Measurements from ENCODE around the gene ATP5PD.

ATP5PD gene

DNA sequence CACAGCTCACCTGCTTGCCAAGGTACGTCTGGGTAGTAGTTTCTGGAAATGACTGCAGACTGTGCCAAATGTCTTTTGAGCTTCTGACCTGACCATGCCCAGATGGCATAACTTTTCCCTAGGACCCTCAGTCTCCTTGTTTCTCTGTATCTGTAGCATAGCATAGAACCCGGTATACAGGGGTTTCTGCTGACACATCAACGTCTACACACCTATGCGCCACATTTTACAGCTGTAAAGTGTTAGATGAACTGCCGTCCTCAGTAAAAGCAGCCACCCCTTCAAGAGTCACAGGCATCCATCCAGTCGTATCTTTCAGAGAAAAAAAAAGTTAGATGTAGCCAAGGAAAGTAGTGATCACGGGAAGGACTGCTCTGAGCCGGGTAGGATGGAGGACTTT is 17.7 kb upstream of the ATP5PD start:
- peaks cover 37 to 40% of the 10 kb centered on the region in 2 donors for H3K36me3 ChIP-seq (ENCODE audit: control insufficient read depth in 2 of 2, insufficient read depth in 2 of 2, low read length in 2 of 2)
- peaks cover 5% of the 10 kb centered on the region for H3K4me1 ChIP-seq (ENCODE audit: control insufficient read depth, insufficient read depth, low read length)
- H3K4me3 ChIP-seq (ENCODE audit: low read length in 2 of 2), result no peak overlapping the region
- no peak overlapping the region for H3K9ac ChIP-seq (ENCODE audit: low read length in 2 of 2)
- H3K27ac ChIP-seq (ENCODE audit: low read length), result no peak overlapping the region
- no peaks in the 10 kb centered on the region for H3K27me3 ChIP-seq (ENCODE audit: control insufficient read depth in 1 of 2, insufficient read depth in 2 of 2, low read length in 2 of 2)
- no peaks in the 10 kb centered on the region for H3K9me3 ChIP-seq (ENCODE audit: control insufficient read depth in 2 of 2, low read length in 2 of 2)

GRCh38 chr17:75064040-75064439 is 17.3 kb upstream of the ATP5PD start:
- Histone ChIP-seq H3K4me1 (ENCODE audit: control insufficient read depth, insufficient read depth, low read length) (peaks cover 8% of the 10 kb centered on the region), H3K27me3 (ENCODE audit: control insufficient read depth in 1 of 2, insufficient read depth in 2 of 2, low read length in 2 of 2) (no peaks in the 10 kb centered on the region), H3K9ac (ENCODE audit: low read length in 2 of 2) (no peak overlapping the region), H3K27ac (ENCODE audit: low read length) (no peak overlapping the region), H3K36me3 (ENCODE audit: control insufficient read depth in 2 of 2, insufficient read depth in 2 of 2, low read length in 2 of 2) (peaks cover 37 to 43% of the 10 kb centered on the region in 2 donors), H3K4me3 (ENCODE audit: low read length in 2 of 2) (no peak overlapping the region), H3K9me3 (ENCODE audit: control insufficient read depth in 2 of 2, low read length in 2 of 2) (no peaks in the 10 kb centered on the region)

- Histone ChIP-seq H3K9ac (ENCODE audit: low read length in 2 of 2) (no peak overlapping the region), H3K4me3 (ENCODE audit: low read length in 2 of 2) (no peak overlapping the region), H3K9me3 (ENCODE audit: control insufficient read depth in 2 of 2, low read length in 2 of 2) (no peaks in the 10 kb centered on the region), H3K27ac (ENCODE audit: low read length) (no peak overlapping the region), H3K27me3 (ENCODE audit: control insufficient read depth in 1 of 2, insufficient read depth in 2 of 2, low read length in 2 of 2) (no peaks in the 10 kb centered on the region), H3K4me1 (ENCODE audit: control insufficient read depth, insufficient read depth, low read length) (peaks cover 8% of the 10 kb centered on the region), H3K36me3 (ENCODE audit: control insufficient read depth in 2 of 2, insufficient read depth in 2 of 2, low read length in 2 of 2) (peaks cover 37 to 43% of the 10 kb centered on the region in 2 donors)
Observed at GRCh38 chr17:75063626-75064025, 16.9 kb upstream of the ATP5PD start.

- Histone ChIP-seq H3K4me3 (ENCODE audit: low read length in 2 of 2) (no peak overlapping the region), H3K9me3 (ENCODE audit: control insufficient read depth in 2 of 2, low read length in 2 of 2) (no peaks in the 10 kb centered on the region), H3K27ac (ENCODE audit: low read length) (no peak overlapping the region), H3K27me3 (ENCODE audit: control insufficient read depth in 1 of 2, insufficient read depth in 2 of 2, low read length in 2 of 2) (no peaks in the 10 kb centered on the region), H3K9ac (ENCODE audit: low read length in 2 of 2) (no peak overlapping the region), H3K4me1 (ENCODE audit: control insufficient read depth, insufficient read depth, low read length) (peaks cover 8% of the 10 kb centered on the region), H3K36me3 (ENCODE audit: control insufficient read depth in 2 of 2, insufficient read depth in 2 of 2, low read length in 2 of 2) (peaks cover 37 to 43% of the 10 kb centered on the region in 2 donors)
Observed at GRCh38 chr17:75063201-75063600, 16.4 kb upstream of the ATP5PD start.

GRCh38 chr17:75061618-75062017 is 14.8 kb upstream of the ATP5PD start:
- no peaks in the 10 kb centered on the region for H3K27me3 ChIP-seq (ENCODE audit: control insufficient read depth in 1 of 2, insufficient read depth in 2 of 2, low read length in 2 of 2)
- peaks cover 8% of the 10 kb centered on the region for H3K4me1 ChIP-seq (ENCODE audit: control insufficient read depth, insufficient read depth, low read length)
- no peak overlapping the region for H3K27ac ChIP-seq (ENCODE audit: low read length)
- no peak overlapping the region for H3K9ac ChIP-seq (ENCODE audit: low read length in 2 of 2)
- H3K36me3 ChIP-seq (ENCODE audit: control insufficient read depth in 2 of 2, insufficient read depth in 2 of 2, low read length in 2 of 2), result peaks cover 37 to 43% of the 10 kb centered on the region in 2 donors
- no peaks in the 10 kb centered on the region for H3K9me3 ChIP-seq (ENCODE audit: control insufficient read depth in 2 of 2, low read length in 2 of 2)
- no peak overlapping the region for H3K4me3 ChIP-seq (ENCODE audit: low read length in 2 of 2)

GRCh38 chr17:75061055-75061438 is 14.3 kb upstream of the ATP5PD start:
- Histone ChIP-seq H3K9ac (ENCODE audit: low read length in 2 of 2) (no peak overlapping the region), H3K27me3 (ENCODE audit: control insufficient read depth in 1 of 2, insufficient read depth in 2 of 2, low read length in 2 of 2) (no peaks in the 10 kb centered on the region), H3K27ac (ENCODE audit: low read length) (no peak overlapping the region), H3K36me3 (ENCODE audit: control insufficient read depth in 2 of 2, insufficient read depth in 2 of 2, low read length in 2 of 2) (peaks cover 37 to 43% of the 10 kb centered on the region in 2 donors), H3K4me1 (ENCODE audit: control insufficient read depth, insufficient read depth, low read length) (peaks cover 8% of the 10 kb centered on the region), H3K9me3 (ENCODE audit: control insufficient read depth in 2 of 2, low read length in 2 of 2) (no peaks in the 10 kb centered on the region), H3K4me3 (ENCODE audit: low read length in 2 of 2) (no peak overlapping the region)

GRCh38 chr17:75060434-75061054 is 13.8 kb upstream of the ATP5PD start:
- Histone ChIP-seq H3K36me3 (ENCODE audit: control insufficient read depth in 2 of 2, insufficient read depth in 2 of 2, low read length in 2 of 2) (peaks cover 37 to 43% of the 10 kb centered on the region in 2 donors), H3K27ac (ENCODE audit: low read length) (peak overlapping the region; percentile 18), H3K9ac (ENCODE audit: low read length in 2 of 2) (no peak overlapping the region), H3K4me3 (ENCODE audit: low read length in 2 of 2) (no peak overlapping the region), H3K4me1 (ENCODE audit: control insufficient read depth, insufficient read depth, low read length) (peaks cover 8% of the 10 kb centered on the region), H3K9me3 (ENCODE audit: control insufficient read depth in 2 of 2, low read length in 2 of 2) (no peaks in the 10 kb centered on the region), H3K27me3 (ENCODE audit: control insufficient read depth in 1 of 2, insufficient read depth in 2 of 2, low read length in 2 of 2) (no peaks in the 10 kb centered on the region)

DNA sequence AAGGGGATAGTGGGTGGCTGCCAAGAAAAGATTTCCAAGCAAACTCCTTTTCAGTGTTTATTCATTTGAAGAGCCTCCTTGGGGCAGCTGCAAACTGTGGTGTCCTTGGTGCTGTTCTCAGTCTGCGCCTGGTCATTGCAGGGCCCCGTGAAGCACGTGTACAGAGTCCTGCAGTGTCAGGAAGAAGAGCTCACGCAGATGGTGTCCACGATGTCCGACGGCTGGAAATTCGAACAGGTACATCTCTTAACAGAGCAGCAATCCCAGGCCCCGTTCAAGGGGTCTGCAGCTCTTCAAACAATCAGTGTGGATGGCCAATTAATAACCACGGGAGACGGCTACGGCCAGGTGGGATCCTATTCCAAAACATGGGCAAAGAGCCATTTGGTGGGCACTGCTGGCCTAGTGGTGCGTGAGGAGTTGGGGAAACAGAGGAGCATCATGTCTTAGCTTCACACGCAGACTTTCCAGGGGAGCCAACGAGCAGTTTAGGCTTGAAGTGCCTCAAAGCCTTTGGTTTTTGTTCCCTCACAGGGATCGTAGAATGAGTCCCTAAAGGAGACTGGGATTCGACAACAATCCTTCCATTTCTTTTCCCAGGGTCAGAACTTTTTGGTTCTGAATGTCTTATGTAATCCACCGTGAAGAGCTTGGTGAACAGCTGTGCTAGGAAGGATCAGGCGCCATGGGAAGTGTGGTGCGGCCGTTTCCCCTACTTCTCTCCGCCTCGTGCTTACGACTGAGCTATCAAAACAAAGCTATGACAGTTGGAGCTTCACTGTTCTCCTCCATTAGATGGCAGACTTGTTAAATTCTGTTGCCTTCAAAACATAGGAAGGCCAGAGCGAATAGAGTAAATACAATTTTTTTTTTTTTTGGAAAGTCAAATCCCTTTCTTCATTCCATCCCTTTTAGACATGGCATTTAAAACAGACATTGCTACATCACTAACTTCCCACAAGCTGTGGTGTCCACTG is 12.9 kb upstream of the ATP5PD start:
- peaks cover 8% of the 10 kb centered on the region for H3K4me1 ChIP-seq (ENCODE audit: control insufficient read depth, insufficient read depth, low read length)
- H3K9me3 ChIP-seq (ENCODE audit: control insufficient read depth in 2 of 2, low read length in 2 of 2), result no peaks in the 10 kb centered on the region
- no peaks in the 10 kb centered on the region for H3K27me3 ChIP-seq (ENCODE audit: control insufficient read depth in 1 of 2, insufficient read depth in 2 of 2, low read length in 2 of 2)
- H3K9ac ChIP-seq (ENCODE audit: low read length in 2 of 2), result peak overlapping the region; percentile 3 to 13
- peaks cover 35 to 42% of the 10 kb centered on the region in 2 donors for H3K36me3 ChIP-seq (ENCODE audit: control insufficient read depth in 2 of 2, insufficient read depth in 2 of 2, low read length in 2 of 2)
- no peak overlapping the region for H3K4me3 ChIP-seq (ENCODE audit: low read length in 2 of 2)
- peak overlapping the region; percentile 24 for H3K27ac ChIP-seq (ENCODE audit: low read length)

DNA sequence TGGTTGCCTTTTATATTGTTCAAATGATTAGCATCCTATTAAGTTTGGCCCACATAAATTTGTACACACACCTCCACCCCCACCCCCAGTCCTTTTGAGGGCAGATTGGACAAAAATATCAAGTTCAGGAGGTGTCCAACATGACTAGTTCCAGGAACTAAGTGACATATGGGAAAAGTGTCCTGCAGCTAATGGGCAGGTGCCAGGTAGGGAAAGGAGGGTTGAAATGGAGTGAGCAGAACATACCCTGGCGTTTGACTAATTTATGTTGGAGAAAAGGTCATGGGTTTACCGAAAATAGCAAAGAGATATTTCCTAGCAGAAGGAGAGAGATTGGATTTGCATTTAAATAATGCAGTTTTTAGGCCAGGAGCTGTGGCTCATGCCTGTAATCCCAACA is 5.2 kb upstream of the ATP5PD start:
- peaks cover 19 to 21% of the 10 kb centered on the region in 2 donors for H3K36me3 ChIP-seq (ENCODE audit: control insufficient read depth in 2 of 2, insufficient read depth in 2 of 2, low read length in 2 of 2)
- no peak overlapping the region for H3K9ac ChIP-seq (ENCODE audit: low read length in 2 of 2)
- H3K27ac ChIP-seq (ENCODE audit: low read length), result no peak overlapping the region
- H3K9me3 ChIP-seq (ENCODE audit: control insufficient read depth in 2 of 2, low read length in 2 of 2), result no peaks in the 10 kb centered on the region
- no peaks in the 10 kb centered on the region for H3K27me3 ChIP-seq (ENCODE audit: control insufficient read depth in 1 of 2, insufficient read depth in 2 of 2, low read length in 2 of 2)
- no peak overlapping the region for H3K4me3 ChIP-seq (ENCODE audit: low read length in 2 of 2)
- H3K4me1 ChIP-seq (ENCODE audit: control insufficient read depth, insufficient read depth, low read length), result peaks cover 8% of the 10 kb centered on the region

DNA sequence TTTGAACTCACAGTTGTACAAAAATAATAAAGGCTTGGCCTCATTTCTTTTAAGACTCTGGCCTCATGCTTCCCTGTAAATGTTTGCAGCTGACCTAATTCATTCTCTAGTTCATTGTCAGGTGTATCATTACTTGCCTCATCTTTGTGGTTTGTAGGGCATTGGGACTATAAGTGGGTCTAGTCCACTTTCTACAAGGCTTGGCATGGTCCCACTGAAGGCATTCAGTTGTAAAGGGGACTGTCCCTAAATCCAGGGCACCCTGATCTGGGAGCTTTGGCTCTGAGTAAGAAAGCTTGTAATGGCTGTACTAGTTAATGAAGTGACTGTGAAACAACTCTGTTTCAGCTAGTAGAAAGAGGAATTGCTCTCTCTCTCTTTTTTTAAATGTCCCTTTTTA is 2.9 kb upstream of the ATP5PD start:
- Histone ChIP-seq H3K27me3 (ENCODE audit: control insufficient read depth in 1 of 2, insufficient read depth in 2 of 2, low read length in 2 of 2) (no peaks in the 10 kb centered on the region), H3K4me1 (ENCODE audit: control insufficient read depth, insufficient read depth, low read length) (peaks cover 12% of the 10 kb centered on the region), H3K9ac (ENCODE audit: low read length in 2 of 2) (no peak overlapping the region), H3K36me3 (ENCODE audit: control insufficient read depth in 2 of 2, insufficient read depth in 2 of 2, low read length in 2 of 2) (peaks cover 17 to 21% of the 10 kb centered on the region in 2 donors), H3K4me3 (ENCODE audit: low read length in 2 of 2) (no peak overlapping the region), H3K9me3 (ENCODE audit: control insufficient read depth in 2 of 2, low read length in 2 of 2) (no peaks in the 10 kb centered on the region), H3K27ac (ENCODE audit: low read length) (no peak overlapping the region)

GRCh38 chr17:75049057-75049456 is 2.3 kb upstream of the ATP5PD start:
- H3K27ac ChIP-seq (ENCODE audit: low read length), result no peak overlapping the region
- no peak overlapping the region for H3K4me3 ChIP-seq (ENCODE audit: low read length in 2 of 2)
- H3K36me3 ChIP-seq (ENCODE audit: control insufficient read depth in 2 of 2, insufficient read depth in 2 of 2, low read length in 2 of 2), result peaks cover 14 to 18% of the 10 kb centered on the region in 2 donors
- H3K9ac ChIP-seq (ENCODE audit: low read length in 2 of 2), result no peak overlapping the region
- H3K9me3 ChIP-seq (ENCODE audit: control insufficient read depth in 2 of 2, low read length in 2 of 2), result no peaks in the 10 kb centered on the region
- H3K27me3 ChIP-seq (ENCODE audit: control insufficient read depth in 1 of 2, insufficient read depth in 2 of 2, low read length in 2 of 2), result no peaks in the 10 kb centered on the region
- H3K4me1 ChIP-seq (ENCODE audit: control insufficient read depth, insufficient read depth, low read length), result peaks cover 12% of the 10 kb centered on the region
